Ascending aorta (tissue), 2 donors: Measurements from ENCODE around the gene STAG3. TPM values are rescaled to one million over a fixed set of nuclear protein-coding genes. Genes with fewer than 3 reads are reported as not detected.
A peak's percentile ranks its signal among the peaks of the same experiment; 100 is the strongest.
"Not testable (repeated sequence)": the region's sequence is repeated elsewhere in the genome, so short reads cannot be mapped to it uniquely, and the experiment has no call there.

ENCODE experiments used
- DNase-seq, 2 donors: peaks; one replicate each; pipeline ENCODE4 v3.0.0-alpha.2; 2019; ENCODE audit warnings: low spot score in 2 of 2
- H3K27ac ChIP-seq, 2 donors: fragments of 200-600 bp; sonication (generic); one replicate each; pipeline ENCODE4 v1.5.1; 2016 to 2017; ENCODE audit warnings: mild to moderate bottlenecking in 1 of 2
- H3K27me3 ChIP-seq: fragments of 200-600 bp; sonication (generic); one replicate; pipeline ENCODE4 v1.5.1; 2017
- H3K36me3 ChIP-seq, 2 donors: fragments of 200-600 bp; sonication (generic); one replicate each; pipeline ENCODE4 v1.5.1; 2016
- H3K4me1 ChIP-seq, 2 donors: fragments of 200-600 bp; sonication (generic); one replicate each; pipeline ENCODE4 v1.5.1; 2016 to 2017; ENCODE audit warnings: mild to moderate bottlenecking in 1 of 2
- H3K4me3 ChIP-seq, 2 donors: fragments of 200-600 bp; sonication (generic); one replicate each; pipeline ENCODE4 v1.5.1; 2016 to 2017; ENCODE audit warnings: mild to moderate bottlenecking in 1 of 2
- H3K9me3 ChIP-seq, 2 donors: fragments of 200-600 bp; sonication (generic); one replicate each; pipeline ENCODE4 v1.5.1; 2016
- CTCF ChIP-seq, 3 experiments: fragments of 200-600 bp in 2 of 3; fragments of 450-650 bp in 1 of 3; sonication (generic) in 2 of 3; IDR thresholded peaks; one replicate each; pipeline ENCODE4 v1.5.1; 2016 to 2019; ENCODE audit warnings: antibody characterized with exemption in 3 of 3, mild to moderate bottlenecking in 1 of 3, moderate library complexity in 1 of 3
- intact Hi-C: fragments of 100-400 bp; cut with DNase I; formaldehyde crosslinking; loops from one replicate; pipeline ENCODE4 v1.15.1; 2023
- total RNA-seq: library from RNA; depleted of rRNA; stranded (reverse); fragments of >200 nt; gene quantifications from one replicate; pipeline ENCODE4 v1.1.0, GENCODE V29; 2016

STAG3 gene
- total RNA-seq, 1 donor from 2014 or later = not detected

GRCh38 chr7:100175296-100175935 lies 2.3 kb upstream of the STAG3 start:
- DNase-seq = no peak
- no peak for TF ChIP-seq CTCF (IDR thresholded peaks at IDR 0.05)
- Histone ChIP-seq H3K27ac (no peak overlapping the region), H3K27me3 (no peaks in the 10 kb centered on the region), H3K4me3 (no peak overlapping the region), H3K36me3 (no peaks in the 10 kb centered on the region), H3K9me3 (no peaks in the 10 kb centered on the region), H3K4me1 (peaks cover 5 to 12% of the 10 kb centered on the region in 2 donors)
- intact Hi-C loops = no loop called here

GRCh38 chr7:100176096-100177044 lies 1.3 kb upstream of the STAG3 start:
- Histone ChIP-seq H3K4me1 (peaks cover 5 to 12% of the 10 kb centered on the region in 2 donors), H3K9me3 (no peaks in the 10 kb centered on the region), H3K4me3 (peak overlapping the region; percentile 53 to 64), H3K27ac (no peak overlapping the region), H3K27me3 (no peaks in the 10 kb centered on the region), H3K36me3 (no peaks in the 10 kb centered on the region)
- no peak for DNase-seq
- TF ChIP-seq CTCF (IDR thresholded peaks at IDR 0.05) = no peak
- intact Hi-C loops = loop anchor here (1.0 to 2.0 kb wide), 2 partner anchors 28 to 76 kb away; partner anchors contain the start of genes AP4M1, LAMTOR4 and MCM7

GRCh38 chr7:100180084-100180483 lies 2.4 kb downstream of the STAG3 start:
- H3K36me3 ChIP-seq, H3K4me3 ChIP-seq, H3K27ac ChIP-seq, H3K9me3 ChIP-seq, intact Hi-C loops, H3K27me3 ChIP-seq, DNase-seq: not testable (repeated sequence)
- H3K4me1 ChIP-seq = peaks cover 5 to 12% of the 10 kb centered on the region in 2 donors

- H3K36me3 ChIP-seq, intact Hi-C loops, H3K4me3 ChIP-seq, H3K9me3 ChIP-seq, H3K4me1 ChIP-seq, H3K27me3 ChIP-seq, H3K27ac ChIP-seq, DNase-seq: not testable (repeated sequence)
These were observed 4.9 kb downstream of the STAG3 start for GRCh38 chr7:100182616-100183015.

- H3K27ac ChIP-seq, intact Hi-C loops, H3K27me3 ChIP-seq, DNase-seq, H3K4me3 ChIP-seq, H3K36me3 ChIP-seq, H3K9me3 ChIP-seq, H3K4me1 ChIP-seq: not testable (repeated sequence)
These were observed 5.4 kb downstream of the STAG3 start for GRCh38 chr7:100183090-100183489.

GRCh38 chr7:100185726-100186125 lies 8.0 kb downstream of the STAG3 start:
- intact Hi-C loops = no loop called here
- DNase-seq = no peak
- no peak overlapping the region for H3K27ac ChIP-seq
- no peak for TF ChIP-seq CTCF (IDR thresholded peaks at IDR 0.05)
- no peak overlapping the region for H3K4me3 ChIP-seq
- H3K9me3 ChIP-seq = no peaks in the 10 kb centered on the region
- no peaks in the 10 kb centered on the region for H3K27me3 ChIP-seq
- no peaks in the 10 kb centered on the region for H3K36me3 ChIP-seq
- no peaks in the 10 kb centered on the region for H3K4me1 ChIP-seq

GRCh38 chr7:100189061-100189460 lies 11.3 kb downstream of the STAG3 start:
- H3K4me1 ChIP-seq = no peaks in the 10 kb centered on the region
- no peaks in the 10 kb centered on the region for H3K36me3 ChIP-seq
- no peak overlapping the region for H3K27ac ChIP-seq
- no peaks in the 10 kb centered on the region for H3K9me3 ChIP-seq
- DNase-seq = no peak
- no peak for TF ChIP-seq CTCF (IDR thresholded peaks at IDR 0.05)
- H3K4me3 ChIP-seq = no peak overlapping the region
- H3K27me3 ChIP-seq = no peaks in the 10 kb centered on the region
- intact Hi-C loops = no loop called here
